NOMO-1 treated with DMSO at 0.1 percent for 48 hours (cell line): ENCODE data around the gene TMSB4Y.

Experiments
- DNase-seq: peaks from one replicate; lab custom pipeline; 2025; ENCODE audit not compliant: unreplicated experiment; lab: John Stamatoyannopoulos, UW

The TMSB4Y gene

DNA sequence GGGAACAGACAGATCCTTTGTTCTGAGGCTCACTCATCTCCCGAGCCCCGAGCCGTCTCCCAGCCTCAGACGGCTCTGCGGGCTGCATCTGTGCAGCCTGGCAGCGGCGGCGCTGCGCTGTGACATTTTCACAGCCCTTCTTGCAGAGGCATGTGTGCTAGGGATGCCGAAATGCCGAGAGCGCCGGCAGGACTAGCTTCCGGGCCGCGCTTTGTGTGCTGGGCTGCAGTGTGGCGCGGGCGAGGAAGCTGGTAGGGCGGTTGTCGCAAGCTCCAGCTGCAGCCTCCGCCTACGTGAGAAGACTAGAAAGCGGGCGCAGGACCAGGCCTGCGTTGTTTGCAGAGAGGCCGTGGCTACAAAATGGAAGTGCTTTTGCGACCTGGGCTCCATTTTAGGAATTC lies at the start of gene TMSB4Y:
TSS of gene TMSB4Y (plus strand) at position 332 of the 401 bp plus-strand sequence.
- no peak for DNase-seq

DNA sequence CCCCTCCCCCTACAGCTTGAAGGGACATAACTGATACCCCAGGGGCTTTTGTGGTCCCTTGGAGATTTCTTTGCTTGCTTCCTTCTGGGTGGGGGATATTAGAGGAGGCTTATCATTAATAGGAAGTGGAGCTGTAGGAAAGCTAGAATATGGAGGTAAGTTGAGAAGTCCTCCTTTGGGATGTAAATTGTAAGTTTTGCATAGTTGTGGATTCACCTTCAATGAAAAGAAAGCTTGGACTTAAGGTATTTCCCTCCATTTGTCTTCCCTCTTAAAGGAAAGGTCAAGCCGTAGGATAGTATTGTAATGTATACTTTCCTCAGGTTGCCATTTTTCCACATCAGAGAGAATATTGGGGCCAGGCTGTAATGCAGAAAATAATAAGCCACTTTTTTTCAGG lies 39.5 kb upstream of the TMSB4Y start:
- DNase-seq: no peak

GRCh38 chrY:13671122-13671521 lies 32.6 kb upstream of the TMSB4Y start:
- no peak for DNase-seq

- DNase-seq: no peak
Measured at GRCh38 chrY:13702276-13702675, 1.4 kb upstream of the TMSB4Y start.

DNA sequence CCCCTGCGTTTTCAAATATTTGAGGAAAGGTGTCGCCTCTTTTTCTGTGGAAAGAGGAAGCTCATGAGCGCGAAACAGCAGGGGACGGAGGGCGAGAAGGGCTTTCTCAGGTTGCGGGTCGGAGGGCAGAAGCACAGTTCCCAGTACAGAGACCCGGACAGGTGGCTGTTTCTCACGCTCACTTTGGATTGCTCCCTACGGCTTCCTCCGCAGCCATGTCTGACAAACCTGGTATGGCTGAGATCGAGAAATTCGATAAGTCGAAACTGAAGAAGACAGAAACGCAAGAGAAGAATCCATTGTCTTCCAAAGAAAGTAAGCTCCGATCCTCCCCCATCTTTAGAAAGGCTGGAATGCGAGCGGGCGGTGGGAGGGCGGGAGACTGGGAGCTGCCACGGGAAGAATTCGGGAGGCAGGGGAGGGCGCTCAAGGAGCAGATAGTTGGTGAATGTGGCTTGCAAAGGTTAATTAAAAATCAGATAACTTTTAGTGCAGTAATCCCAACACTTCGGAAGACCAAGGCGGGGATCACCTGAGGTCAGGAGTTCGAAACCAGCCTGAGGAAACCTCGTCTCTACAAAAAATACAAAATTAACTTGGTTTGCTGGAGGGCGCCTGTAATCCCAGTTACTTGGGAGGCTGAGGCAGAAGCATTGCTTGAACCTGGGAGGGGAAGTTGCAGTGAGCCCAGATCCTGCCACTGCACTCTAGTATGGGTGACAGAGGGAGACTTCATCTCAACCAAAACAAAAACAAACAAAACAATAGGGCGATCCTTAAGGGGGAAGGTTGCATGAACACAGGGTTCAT lies 627 bp downstream of the TMSB4Y start:
- no peak for DNase-seq

DNA sequence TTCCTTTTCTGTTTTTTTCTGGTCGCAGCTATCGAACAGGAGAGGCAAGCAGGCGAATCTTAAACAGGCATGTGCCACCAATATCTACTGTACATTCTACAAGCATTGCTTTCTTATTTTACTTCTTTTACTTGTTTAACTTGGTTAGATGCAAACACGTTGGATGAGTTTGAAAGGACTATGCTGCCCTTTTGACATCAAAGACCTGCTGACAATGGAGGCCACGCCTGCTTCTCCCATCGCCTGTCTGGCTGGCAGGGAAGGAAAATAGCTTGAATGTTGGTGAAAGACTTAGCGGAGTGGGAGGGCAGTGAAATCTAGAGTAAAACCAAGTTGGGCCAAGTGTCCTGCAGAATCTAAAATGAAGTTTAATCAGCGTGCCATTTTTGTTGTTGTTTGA lies 1.5 kb downstream of the TMSB4Y start:
- DNase-seq: no peak

- no peak for DNase-seq
Measured at GRCh38 chrY:13708038-13708437, 4.3 kb downstream of the TMSB4Y start.

GRCh38 chrY:13718996-13719395 lies 15.3 kb downstream of the TMSB4Y start:
- no peak for DNase-seq

GRCh38 chrY:13729517-13729916 lies 25.8 kb downstream of the TMSB4Y start:
- DNase-seq: no peak

DNA sequence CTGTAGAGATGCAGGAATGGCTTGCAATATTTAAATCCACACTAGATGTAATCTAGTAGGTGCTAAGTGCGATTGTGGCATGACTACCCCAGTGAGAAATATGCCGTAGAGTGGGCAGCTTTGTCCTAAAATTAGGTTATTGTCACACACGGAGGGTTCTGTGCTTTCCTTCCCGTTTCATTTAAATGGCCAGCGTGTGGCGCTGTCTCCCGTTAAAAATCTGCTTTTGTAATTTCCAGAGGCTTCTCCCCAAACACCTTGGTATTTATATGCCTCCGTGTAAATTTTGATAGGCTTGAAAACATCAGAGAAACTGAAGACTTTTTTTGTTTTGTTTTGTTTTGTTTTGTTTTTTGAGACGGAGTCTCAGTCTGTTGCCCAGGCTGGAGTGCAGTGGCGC lies 34.9 kb downstream of the TMSB4Y start:
- no peak for DNase-seq

- DNase-seq: no peak
Measured at GRCh38 chrY:13751289-13752071, 47.8 kb downstream of the TMSB4Y start.

GRCh38 chrY:13754661-13755060 lies 51.0 kb downstream of the TMSB4Y start:
- no peak for DNase-seq
